Sigmoid colon (tissue), 7 donors: ENCODE data around the gene FDPS. TPM values are rescaled to one million over a fixed set of nuclear protein-coding genes. Genes with fewer than 3 reads are reported as not detected.

ENCODE experiments used
- DNase-seq: peaks from one replicate; pipeline ENCODE4 v3.0.0-alpha.2; 2019
- H3K27ac ChIP-seq, 4 donors: fragments of 200-600 bp; sonication (generic); one replicate each; pipeline ENCODE4 v1.5.1; 2016 to 2019; ENCODE audit warnings: mild to moderate bottlenecking in 1 of 4
- H3K27me3 ChIP-seq, 3 donors: fragments of 200-600 bp; sonication (generic); one replicate each; pipeline ENCODE4 v1.5.1; 2019; ENCODE audit warnings: mild to moderate bottlenecking in 1 of 3
- H3K36me3 ChIP-seq, 4 donors: fragments of 200-600 bp; sonication (generic); one replicate each; pipeline ENCODE4 v1.5.1; 2016 to 2019
- H3K4me1 ChIP-seq, 4 donors: fragments of 200-600 bp; sonication (generic); one replicate each; pipeline ENCODE4 v1.5.1; 2017 to 2019
- H3K4me3 ChIP-seq, 4 donors: fragments of 200-600 bp; sonication (generic); one replicate each; pipeline ENCODE4 v1.5.1; 2017 to 2019; ENCODE audit warnings: mild to moderate bottlenecking in 2 of 4, moderate library complexity in 1 of 4
- H3K9me3 ChIP-seq, 4 donors: fragments of 200-600 bp in 3 of 4; sonication (generic) in 3 of 4; one replicate each; pipeline versions ENCODE4 v1.5.1 to v1.6.1; 2013 to 2019
- CTCF ChIP-seq, 4 experiments: fragments of 450-650 bp in 3 of 4; fragments of 200-600 bp in 1 of 4; IDR thresholded peaks; one replicate each; pipeline ENCODE4 v1.5.1; 2016 to 2019; ENCODE audit warnings: antibody characterized with exemption in 4 of 4, mild to moderate bottlenecking in 3 of 4, moderate library complexity in 2 of 4
- EP300 ChIP-seq, 4 donors: sonication (generic); formaldehyde crosslinking; IDR thresholded peaks; one replicate each; pipeline ENCODE4 v1.6.1; 2017; ENCODE audit warnings: antibody characterized with exemption in 4 of 4
- POLR2A ChIP-seq, 2 donors: fragments of 450-650 bp; IDR thresholded peaks; one replicate each; pipeline ENCODE4 v1.6.1; 2016; ENCODE audit warnings: antibody characterized with exemption in 2 of 2, mild to moderate bottlenecking in 2 of 2, moderate library complexity in 2 of 2
- POLR2AphosphoS5 ChIP-seq, 4 donors: sonication (generic); formaldehyde crosslinking; IDR thresholded peaks; one replicate each; pipeline ENCODE4 v1.6.1; 2017; ENCODE audit warnings: antibody characterized with exemption in 4 of 4
- WGBS, 2 donors: extraction: QIAGEN DNeasy Blood & Tissue Kit; methylation state at CpG; one replicate each; pipeline ENCODE4 v1.1.7; 2013; 5-methylcytosine and 5-hydroxymethylcytosine counted together
- intact Hi-C: fragments of 100-400 bp; cut with DNase I; formaldehyde crosslinking; loops from one replicate; pipeline ENCODE4 v1.15.1; 2023
- polyA plus RNA-seq, 3 donors: library from polyadenylated mRNA; stranded (reverse); fragments of 200-250 nt; gene quantifications; one replicate each; pipeline ENCODE4 v1.2.3, GENCODE V29; 2013
- total RNA-seq, 4 donors: library from RNA; depleted of rRNA; stranded (reverse); fragments of >200 nt; gene quantifications; one replicate each; pipeline ENCODE4 v1.1.0, GENCODE V29; 2016
- donor health status: healthy with polysubstance abuse.
- donor health status: Bipolar disorder and iron deficiency.
- donor health status: healthy.

Gene FDPS
- total and polyA plus RNA-seq, 7 donors: 73.7 to 570 (median 96.8) TPM

GRCh38 chr1:155313261-155313660, 4.6 kb downstream of the FDPS start:
- 91 to 94% methylated on average over 8 of the region's 8 CpGs for WGBS, 2 donors
- H3K4me3 ChIP-seq: no peak overlapping the region
- no peak for TF ChIP-seq POLR2A (IDR thresholded peaks at IDR 0.05)
- no peak for TF ChIP-seq CTCF (IDR thresholded peaks at IDR 0.05)
- TF ChIP-seq POLR2AphosphoS5 (IDR thresholded peaks at IDR 0.05): no peak
- TF ChIP-seq EP300 (IDR thresholded peaks at IDR 0.05): no peak
- H3K36me3 ChIP-seq: peaks cover 0 to 47% (median 3%) of the 10 kb centered on the region in 4 donors
- intact Hi-C loops: no loop called here
- no peaks in the 10 kb centered on the region for H3K27me3 ChIP-seq
- H3K9me3 ChIP-seq: no peaks in the 10 kb centered on the region
- peaks cover 0 to 18% (median 15%) of the 10 kb centered on the region in 4 donors for H3K4me1 ChIP-seq
- no peak overlapping the region for H3K27ac ChIP-seq
- no peak for DNase-seq

GRCh38 chr1:155316922-155317321, 8.3 kb downstream of the FDPS start:
- Histone ChIP-seq H3K36me3 (peaks cover 0 to 42% (median 3%) of the 10 kb centered on the region in 4 donors), H3K4me3 (no peak overlapping the region), H3K9me3 (no peaks in the 10 kb centered on the region)

GRCh38 chr1:155318082-155318481, 9.4 kb downstream of the FDPS start:
- Histone ChIP-seq H3K9me3 (no peaks in the 10 kb centered on the region), H3K27ac (no peak overlapping the region), H3K4me3 (no peak overlapping the region), H3K36me3 (peaks cover 0 to 30% (median 2%) of the 10 kb centered on the region in 4 donors), H3K27me3 (no peaks in the 10 kb centered on the region), H3K4me1 (peaks cover 0 to 30% (median 25%) of the 10 kb centered on the region in 4 donors)
- TF ChIP-seq POLR2AphosphoS5 (IDR thresholded peaks at IDR 0.05) (no peak), EP300 (IDR thresholded peaks at IDR 0.05) (no peak), POLR2A (IDR thresholded peaks at IDR 0.05) (no peak), CTCF (IDR thresholded peaks at IDR 0.05) (no peak)
- 94 to 96% methylated on average over 9 of the region's 9 CpGs for WGBS, 2 donors
- intact Hi-C loops: no loop called here
- peak; percentile 39 for DNase-seq

More at GRCh38 chr1:155316922-155317321, 8.3 kb downstream of the FDPS start:
- no peak for DNase-seq
- TF ChIP-seq EP300 (IDR thresholded peaks at IDR 0.05) (no peak), CTCF (IDR thresholded peaks at IDR 0.05) (no peak)
- Histone ChIP-seq H3K27me3 (no peaks in the 10 kb centered on the region), H3K27ac (no peak overlapping the region), H3K4me1 (peaks cover 0 to 20% (median 17%) of the 10 kb centered on the region in 4 donors)
- intact Hi-C loops: no loop called here
- 35 to 80% methylated on average over 3 of the region's 3 CpGs for WGBS, 2 donors

- Histone ChIP-seq H3K4me1 (peaks cover 0 to 30% (median 25%) of the 10 kb centered on the region in 4 donors), H3K27ac (no peak overlapping the region), H3K36me3 (peaks cover 0 to 16% (median 0%) of the 10 kb centered on the region in 4 donors), H3K9me3 (no peaks in the 10 kb centered on the region), H3K27me3 (no peaks in the 10 kb centered on the region), H3K4me3 (no peak overlapping the region)
- TF ChIP-seq CTCF (IDR thresholded peaks at IDR 0.05): no peak
- no peak for TF ChIP-seq POLR2AphosphoS5 (IDR thresholded peaks at IDR 0.05)
- TF ChIP-seq POLR2A (IDR thresholded peaks at IDR 0.05): no peak
- TF ChIP-seq EP300 (IDR thresholded peaks at IDR 0.05): no peak
- peak; percentile 63 for DNase-seq
- intact Hi-C loops: no loop called here
- WGBS, 2 donors: 86 to 90% methylated on average over 5 of the region's 5 CpGs
Measured at GRCh38 chr1:155319536-155319935, 10.9 kb downstream of the FDPS start.

GRCh38 chr1:155320252-155320651, 11.6 kb downstream of the FDPS start:
- peaks cover 0 to 35% (median 28%) of the 10 kb centered on the region in 4 donors for H3K4me1 ChIP-seq
- H3K4me3 ChIP-seq: peak overlapping the region; percentile 48 to 91 (median 78)
- no peaks in the 10 kb centered on the region for H3K9me3 ChIP-seq
- peak overlapping the region; percentile 95 to 100 (median 98) for H3K27ac ChIP-seq
- no peak for DNase-seq
- peaks cover 0 to 9% (median 0%) of the 10 kb centered on the region in 4 donors for H3K36me3 ChIP-seq
- intact Hi-C loops: no loop called here
- TF ChIP-seq POLR2AphosphoS5 (IDR thresholded peaks at IDR 0.05) (no peak), POLR2A (IDR thresholded peaks at IDR 0.05) (no peak), CTCF (IDR thresholded peaks at IDR 0.05) (no peak), EP300 (IDR thresholded peaks at IDR 0.05) (no peak)
- no peaks in the 10 kb centered on the region for H3K27me3 ChIP-seq
- WGBS, 2 donors: 27 to 32% methylated on average over 11 of the region's 11 CpGs
